IPS-11a (cell line): ENCODE measurements around the gene AGBL3.
"Not testable (repeated sequence)": the region's sequence is repeated elsewhere in the genome, so short reads cannot be mapped to it uniquely, and the experiment has no call there.

ENCODE experiments used
- H3K4me3 ChIP-seq: one replicate; pipeline ENCODE4 v1.5.1; 2013; ENCODE audit warnings: low read depth, low read length, control low read depth

The AGBL3 gene

GRCh38 chr7:134963036-134963435, 23.3 kb upstream of the AGBL3 start:
- H3K4me3 ChIP-seq = no peak overlapping the region

- no peak overlapping the region for H3K4me3 ChIP-seq
Observed at GRCh38 chr7:134966691-134967090, 19.6 kb upstream of the AGBL3 start.

GRCh38 chr7:134968110-134968509, 18.2 kb upstream of the AGBL3 start:
- H3K4me3 ChIP-seq = no peak overlapping the region

- H3K4me3 ChIP-seq = not testable (repeated sequence)
Observed at GRCh38 chr7:134981645-134982044, 4.7 kb upstream of the AGBL3 start.

GRCh38 chr7:134985894-134986362, 380 bp upstream of the AGBL3 start:
- H3K4me3 ChIP-seq = peak overlapping the region; percentile 83

- no peak overlapping the region for H3K4me3 ChIP-seq
Observed at GRCh38 chr7:134988161-134988560, 1.9 kb downstream of the AGBL3 start.

- H3K4me3 ChIP-seq = no peak overlapping the region
Observed at GRCh38 chr7:134991469-134992339, 5.4 kb downstream of the AGBL3 start.

- no peak overlapping the region for H3K4me3 ChIP-seq
Observed at GRCh38 chr7:134992626-134993179, 6.4 kb downstream of the AGBL3 start.

GRCh38 chr7:134993877-134994456, 7.7 kb downstream of the AGBL3 start:
- no peak overlapping the region for H3K4me3 ChIP-seq

- no peak overlapping the region for H3K4me3 ChIP-seq
Observed at GRCh38 chr7:134995239-134996096, 9.2 kb downstream of the AGBL3 start.

GRCh38 chr7:134996097-134996550, 9.8 kb downstream of the AGBL3 start:
- no peak overlapping the region for H3K4me3 ChIP-seq

- no peak overlapping the region for H3K4me3 ChIP-seq
Observed at GRCh38 chr7:134997214-134997885, 11.0 kb downstream of the AGBL3 start.

GRCh38 chr7:134999136-134999535, 12.8 kb downstream of the AGBL3 start:
- no peak overlapping the region for H3K4me3 ChIP-seq

GRCh38 chr7:135001390-135002165, 15.3 kb downstream of the AGBL3 start:
- no peak overlapping the region for H3K4me3 ChIP-seq

- H3K4me3 ChIP-seq = no peak overlapping the region
Observed at GRCh38 chr7:135012229-135012628, 25.9 kb downstream of the AGBL3 start.

GRCh38 chr7:135023622-135024021, 37.3 kb downstream of the AGBL3 start:
- no peak overlapping the region for H3K4me3 ChIP-seq

GRCh38 chr7:135035252-135035651, 48.9 kb downstream of the AGBL3 start:
- H3K4me3 ChIP-seq = no peak overlapping the region

GRCh38 chr7:135067017-135067416, 80.7 kb downstream of the AGBL3 start:
- not testable (repeated sequence) for H3K4me3 ChIP-seq

GRCh38 chr7:135074096-135074495, 87.8 kb downstream of the AGBL3 start:
- no peak overlapping the region for H3K4me3 ChIP-seq

- H3K4me3 ChIP-seq = no peak overlapping the region
Observed at GRCh38 chr7:135074531-135074930, 88.2 kb downstream of the AGBL3 start.
